Measurements from ENCODE around the gene PCGF2. TPM values are rescaled to one million over a fixed set of nuclear protein-coding genes. Genes with fewer than 3 reads are reported as not detected.

Gene PCGF2
- total and polyA plus RNA-seq, 2 of the 8 experiments (the other 6 are each of a cell fraction or from before 2014, with no cell fraction given), result 42.1 to 93.3 TPM

GRCh38 chr17:38791162-38791561 lies 43.0 kb upstream of the PCGF2 start:
- no peak for DNase-seq (ENCODE audit: low read depth in 1 of 2, low spot score in 2 of 2)
- no peak overlapping the region for H4K91ac ChIP-seq (replicated peaks; ENCODE audit: insufficient read length, low read length)
- no peak overlapping the region for H3K9ac ChIP-seq (replicated peaks in 1 of 4; ENCODE audit: extremely low read depth in 1 of 4, low read depth in 3 of 4, low read length in 3 of 4)
- H3K4me3 ChIP-seq (ENCODE audit: extremely low read depth in 1 of 4, insufficient read depth in 2 of 4, low read depth in 3 of 4, low read length in 4 of 4), result no peak overlapping the region
- no peak overlapping the region for H4K5ac ChIP-seq (ENCODE audit: insufficient read length, low read depth, low read length)
- peaks cover 0 to 12% of the 10 kb centered on the region in 2 experiments for H4K20me1 ChIP-seq (replicated peaks in 1 of 2; ENCODE audit: control insufficient read depth in 1 of 2, insufficient read depth in 2 of 2, low read length in 2 of 2)
- H3K27ac ChIP-seq (ENCODE audit: low read depth, low read length), result no peak overlapping the region
- H2BK15ac ChIP-seq (ENCODE audit: low read length), result no peak overlapping the region
- no peak overlapping the region for H3K14ac ChIP-seq (ENCODE audit: insufficient read length)
- no peak overlapping the region for H4K8ac ChIP-seq (ENCODE audit: extremely low read depth, insufficient read depth, low read length)
- H3K79me2 ChIP-seq (ENCODE audit: control insufficient read depth in 1 of 2, insufficient read depth in 2 of 2, low read length in 2 of 2), result peaks cover 0 to 34% of the 10 kb centered on the region in 2 experiments; a peak in 3 of 4 replicates
- ChIA-PET CTCF (ENCODE audit: partially characterized antibody) (interaction anchor here (0.9 to 1.7 kb wide), 5 partner anchors 27 to 94 kb away, joined by 3 read pairs; no protein-coding TSS in a partner anchor), POLR2A (ENCODE audit: partially characterized antibody) (interaction anchor here (0.7 to 1.1 kb wide), 3 partner anchors 9 to 13 kb away, joined by 3 to 4 read pairs (median 3); no protein-coding TSS in a partner anchor)
- H3K23ac ChIP-seq (ENCODE audit: insufficient read length), result no peak overlapping the region
- no peak overlapping the region for H3K4ac ChIP-seq (replicated peaks; ENCODE audit: insufficient read length, low read depth, low read length)
- no peak overlapping the region for H2AK5ac ChIP-seq (ENCODE audit: low read depth, low read length)
- no peak overlapping the region for H2BK20ac ChIP-seq (ENCODE audit: low read length)
- peaks cover 0 to 5% (median under 1%) of the 10 kb centered on the region in 4 experiments; a peak in 3 of 7 replicates for H3K4me1 ChIP-seq (replicated peaks in 1 of 4; ENCODE audit: control insufficient read depth in 3 of 4, insufficient read depth in 4 of 4, low read length in 3 of 4)
- FAIRE-seq, result no peak
- no peak overlapping the region for H2BK12ac ChIP-seq (ENCODE audit: low read depth, low read length)
- 80% methylated on average over 3 of the region's 5 CpGs; no CpG with 5 or more reads in 1 of the 2 experiments for WGBS, 2 experiments (ENCODE audit: extremely low coverage in 1 of 2, insufficient coverage in 1 of 2, insufficient read length in 1 of 2, insufficient replicate concordance in 2 of 2, low coverage in 1 of 2, low lambda C conversion rate in 2 of 2, missing lambda C conversion rate in 1 of 2)
- no peak overlapping the region for H2BK5ac ChIP-seq (ENCODE audit: low read depth, low read length)
- H3K27me3 ChIP-seq (replicated peaks in 1 of 4; ENCODE audit: control insufficient read depth in 3 of 4, extremely low read depth in 1 of 4, insufficient read depth in 3 of 4, low read length in 3 of 4), result no peaks in the 10 kb centered on the region
- H3K18ac ChIP-seq (ENCODE audit: extremely low read depth, low read length), result no peak overlapping the region
- no peak overlapping the region for H2AFZ ChIP-seq (ENCODE audit: low read length)
- H3K23me2 ChIP-seq (ENCODE audit: low read depth, low read length), result no peaks in the 10 kb centered on the region
- H2BK120ac ChIP-seq (replicated peaks; ENCODE audit: low read depth, low read length), result no peak overlapping the region
- H3K56ac ChIP-seq (replicated peaks; ENCODE audit: insufficient read length, low read depth, low read length), result no peak overlapping the region
- H3K79me1 ChIP-seq (ENCODE audit: low read depth, low read length), result peaks cover 8% of the 10 kb centered on the region
- H3K4me2 ChIP-seq (ENCODE audit: insufficient read depth in 1 of 2, low read depth in 2 of 2, low read length in 2 of 2), result no peak overlapping the region
- no peaks in the 10 kb centered on the region for H3K9me3 ChIP-seq (ENCODE audit: insufficient read depth in 2 of 2, low read depth in 1 of 2, low read length in 1 of 2)
- peaks cover 4 to 9% (median 7%) of the 10 kb centered on the region in 4 experiments; a peak in 7 of 8 replicates for H3K36me3 ChIP-seq (ENCODE audit: control insufficient read depth in 2 of 4, insufficient read depth in 4 of 4, low read length in 3 of 4)
- TF ChIP-seq NRF1 (IDR thresholded peaks at IDR 0.05; ENCODE audit: low read depth, low read length) (no peak), RFX5 (IDR thresholded peaks at IDR 0.05; ENCODE audit: borderline replicate concordance, low read depth, low read length) (no peak), BCL11A (IDR thresholded peaks at IDR 0.05; ENCODE audit: low read depth in 2 of 2, low read length in 2 of 2) (no peak), GABPA (IDR thresholded peaks at IDR 0.05; ENCODE audit: borderline replicate concordance, insufficient read depth, low read length) (no peak), RXRA (IDR thresholded peaks at IDR 0.05; ENCODE audit: insufficient read depth, low read depth, low read length) (no peak), RNF2 (IDR thresholded peaks at IDR 0.05; ENCODE audit: borderline replicate concordance, low read depth, low read length, missing control alignments, poor library complexity, severe bottlenecking) (no peak), BACH1 (IDR thresholded peaks at IDR 0.05; ENCODE audit: low read length) (no peak), SAP30 (IDR thresholded peaks at IDR 0.05; ENCODE audit: insufficient read depth, insufficient replicate concordance, low read length) (no peak), ATF3 (IDR thresholded peaks at IDR 0.05; ENCODE audit: insufficient read depth, low read depth, low read length) (no peak), SIRT6 (IDR thresholded peaks at IDR 0.05; ENCODE audit: low read length) (no peak)
- TF ChIP-seq, protein P1, sequence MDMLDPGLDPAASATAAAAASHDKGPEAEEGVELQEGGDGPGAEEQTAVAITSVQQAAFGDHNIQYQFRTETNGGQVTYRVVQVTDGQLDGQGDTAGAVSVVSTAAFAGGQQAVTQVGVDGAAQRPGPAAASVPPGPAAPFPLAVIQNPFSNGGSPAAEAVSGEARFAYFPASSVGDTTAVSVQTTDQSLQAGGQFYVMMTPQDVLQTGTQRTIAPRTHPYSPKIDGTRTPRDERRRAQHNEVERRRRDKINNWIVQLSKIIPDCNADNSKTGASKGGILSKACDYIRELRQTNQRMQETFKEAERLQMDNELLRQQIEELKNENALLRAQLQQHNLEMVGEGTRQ (IDR thresholded peaks at IDR 0.05; ENCODE audit: low read length), result no peak
